ENCODE data around the gene DBN1. TPM values are rescaled to one million over a fixed set of nuclear protein-coding genes. Genes with fewer than 3 reads are reported as not detected.

The DBN1 gene
- total and polyA plus RNA-seq, 2 donors (not counting 1 experiment from before 2014, with no cell fraction given), result 96.4 to 138 TPM

DNA sequence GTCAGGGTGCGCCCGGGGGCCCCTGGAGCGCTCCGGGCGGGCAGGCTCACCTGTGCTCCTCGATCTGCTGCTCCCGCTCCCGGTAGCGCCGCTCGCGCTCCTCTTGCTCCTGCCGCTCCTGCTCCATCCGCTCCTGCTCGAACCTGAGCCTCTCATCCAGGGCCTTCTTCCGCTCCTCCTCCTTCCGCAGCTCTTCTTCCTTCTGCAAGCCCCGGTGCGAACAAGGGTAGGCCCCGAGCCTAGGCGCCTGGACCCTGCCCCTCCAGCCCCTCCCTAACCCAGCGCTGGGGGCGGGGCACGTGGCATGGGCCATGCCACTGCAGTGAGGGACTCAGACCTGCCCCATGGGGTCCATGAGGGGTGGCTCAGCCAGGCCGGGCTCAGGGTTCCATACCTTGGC is 6.6 kb downstream of the DBN1 start:
- no peak overlapping the region for H2AFZ ChIP-seq (ENCODE audit: low read length)
- no peak overlapping the region for H3K9ac ChIP-seq (ENCODE audit: insufficient read depth, low read length)
- H3K9me3 ChIP-seq (ENCODE audit: control insufficient read depth, insufficient read depth, low read depth, low read length), result no peaks in the 10 kb centered on the region
- H4K20me1 ChIP-seq (ENCODE audit: control insufficient read depth, extremely low read depth, insufficient read depth, low read length), result no peaks in the 10 kb centered on the region
- TF ChIP-seq EZH2 (IDR thresholded peaks at IDR 0.05; ENCODE audit: low read length, missing control alignments), result no peak
- no peaks in the 10 kb centered on the region for H3K27me3 ChIP-seq (ENCODE audit: control insufficient read depth, insufficient read depth, low read length)
- peaks cover 34% of the 10 kb centered on the region for H3K79me2 ChIP-seq (ENCODE audit: control insufficient read depth, insufficient read depth, low read length)
- no peak for DNase-seq (ENCODE audit: low read depth in 2 of 2)
- H3K4me1 ChIP-seq (ENCODE audit: control insufficient read depth, extremely low read depth, insufficient read depth, low read length), result peaks cover 28% of the 10 kb centered on the region
- no peak overlapping the region for H3K4me3 ChIP-seq (replicated peaks in 1 of 4; ENCODE audit: control extremely low read depth in 1 of 4, insufficient read depth in 1 of 4, low read depth in 3 of 4, low read length in 4 of 4)
- peaks cover 38% of the 10 kb centered on the region for H3K36me3 ChIP-seq (ENCODE audit: control insufficient read depth, insufficient read depth, low read length)
- no peak overlapping the region for H3K27ac ChIP-seq (ENCODE audit: insufficient read depth, low read length)
- H3K4me2 ChIP-seq (ENCODE audit: extremely low read depth, insufficient read depth, low read length), result no peak overlapping the region

GRCh38 chr5:177465044-177465443 is 8.4 kb downstream of the DBN1 start:
- no peaks in the 10 kb centered on the region for H3K27me3 ChIP-seq (ENCODE audit: control insufficient read depth, insufficient read depth, low read length)
- H3K27ac ChIP-seq (ENCODE audit: insufficient read depth, low read length), result no peak overlapping the region
- no peak overlapping the region for H3K4me3 ChIP-seq (replicated peaks in 1 of 4; ENCODE audit: control extremely low read depth in 1 of 4, insufficient read depth in 1 of 4, low read depth in 3 of 4, low read length in 4 of 4)
- no peak overlapping the region for H2AFZ ChIP-seq (ENCODE audit: low read length)
- DNase-seq (ENCODE audit: low read depth in 2 of 2), result no peak
- TF ChIP-seq, protein P1, sequence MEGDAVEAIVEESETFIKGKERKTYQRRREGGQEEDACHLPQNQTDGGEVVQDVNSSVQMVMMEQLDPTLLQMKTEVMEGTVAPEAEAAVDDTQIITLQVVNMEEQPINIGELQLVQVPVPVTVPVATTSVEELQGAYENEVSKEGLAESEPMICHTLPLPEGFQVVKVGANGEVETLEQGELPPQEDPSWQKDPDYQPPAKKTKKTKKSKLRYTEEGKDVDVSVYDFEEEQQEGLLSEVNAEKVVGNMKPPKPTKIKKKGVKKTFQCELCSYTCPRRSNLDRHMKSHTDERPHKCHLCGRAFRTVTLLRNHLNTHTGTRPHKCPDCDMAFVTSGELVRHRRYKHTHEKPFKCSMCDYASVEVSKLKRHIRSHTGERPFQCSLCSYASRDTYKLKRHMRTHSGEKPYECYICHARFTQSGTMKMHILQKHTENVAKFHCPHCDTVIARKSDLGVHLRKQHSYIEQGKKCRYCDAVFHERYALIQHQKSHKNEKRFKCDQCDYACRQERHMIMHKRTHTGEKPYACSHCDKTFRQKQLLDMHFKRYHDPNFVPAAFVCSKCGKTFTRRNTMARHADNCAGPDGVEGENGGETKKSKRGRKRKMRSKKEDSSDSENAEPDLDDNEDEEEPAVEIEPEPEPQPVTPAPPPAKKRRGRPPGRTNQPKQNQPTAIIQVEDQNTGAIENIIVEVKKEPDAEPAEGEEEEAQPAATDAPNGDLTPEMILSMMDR (conservative IDR thresholded peaks at IDR 0.05 in 1 of 2, IDR thresholded peaks at IDR 0.05 in 1 of 2; ENCODE audit: low read depth in 1 of 2, low read length in 2 of 2), result no peak
- no peak for TF ChIP-seq EZH2 (IDR thresholded peaks at IDR 0.05; ENCODE audit: low read length, missing control alignments)
- H3K9me3 ChIP-seq (ENCODE audit: control insufficient read depth, insufficient read depth, low read depth, low read length), result no peaks in the 10 kb centered on the region
- H3K9ac ChIP-seq (ENCODE audit: insufficient read depth, low read length), result no peak overlapping the region
- peaks cover 15% of the 10 kb centered on the region for H3K79me2 ChIP-seq (ENCODE audit: control insufficient read depth, insufficient read depth, low read length)
- no peaks in the 10 kb centered on the region for H4K20me1 ChIP-seq (ENCODE audit: control insufficient read depth, extremely low read depth, insufficient read depth, low read length)
- peaks cover 11% of the 10 kb centered on the region for H3K4me1 ChIP-seq (ENCODE audit: control insufficient read depth, extremely low read depth, insufficient read depth, low read length)
- H3K36me3 ChIP-seq (ENCODE audit: control insufficient read depth, insufficient read depth, low read length), result peaks cover 36% of the 10 kb centered on the region
- H3K4me2 ChIP-seq (ENCODE audit: extremely low read depth, insufficient read depth, low read length), result no peak overlapping the region

- no peak overlapping the region for H3K27ac ChIP-seq (ENCODE audit: insufficient read depth, low read length)
- H3K9ac ChIP-seq (ENCODE audit: insufficient read depth, low read length), result no peak overlapping the region
- H3K9me3 ChIP-seq (ENCODE audit: control insufficient read depth, insufficient read depth, low read depth, low read length), result no peaks in the 10 kb centered on the region
- no peaks in the 10 kb centered on the region for H3K79me2 ChIP-seq (ENCODE audit: control insufficient read depth, insufficient read depth, low read length)
- peaks cover 2% of the 10 kb centered on the region for H3K4me1 ChIP-seq (ENCODE audit: control insufficient read depth, extremely low read depth, insufficient read depth, low read length)
- no peak overlapping the region for H3K4me2 ChIP-seq (ENCODE audit: extremely low read depth, insufficient read depth, low read length)
- H2AFZ ChIP-seq (ENCODE audit: low read length), result no peak overlapping the region
- peaks cover 43% of the 10 kb centered on the region for H3K36me3 ChIP-seq (ENCODE audit: control insufficient read depth, insufficient read depth, low read length)
- H3K4me3 ChIP-seq (replicated peaks in 1 of 4; ENCODE audit: control extremely low read depth in 1 of 4, insufficient read depth in 1 of 4, low read depth in 3 of 4, low read length in 4 of 4), result no peak overlapping the region
- TF ChIP-seq, protein P1 (conservative IDR thresholded peaks at IDR 0.05 in 1 of 2, IDR thresholded peaks at IDR 0.05 in 1 of 2; ENCODE audit: low read depth in 1 of 2, low read length in 2 of 2), result no peak
- no peak for TF ChIP-seq EZH2 (IDR thresholded peaks at IDR 0.05; ENCODE audit: low read length, missing control alignments)
- DNase-seq (ENCODE audit: low read depth in 2 of 2), result no peak
- no peaks in the 10 kb centered on the region for H3K27me3 ChIP-seq (ENCODE audit: control insufficient read depth, insufficient read depth, low read length)
- no peaks in the 10 kb centered on the region for H4K20me1 ChIP-seq (ENCODE audit: control insufficient read depth, extremely low read depth, insufficient read depth, low read length)
Measured at GRCh38 chr5:177462021-177462670, 11.3 kb downstream of the DBN1 start.

All from fibroblast of lung (primary cell).